ENCODE results near the gene ZNF823.

GRCh38 chr19:11674067-11674492 is 64.7 kb downstream of the ZNF823 start:
- TF ChIP-seq TEAD4 (IDR thresholded peaks at IDR 0.05) (no peak), CEBPB (IDR thresholded peaks at IDR 0.05) (no peak), RAD21 (IDR thresholded peaks at IDR 0.05; ENCODE audit: low read depth) (no peak), EP300 (IDR thresholded peaks at IDR 0.05; ENCODE audit: borderline replicate concordance) (no peak), YY1 (IDR thresholded peaks at IDR 0.05; ENCODE audit: low read depth) (no peak), EGR1 (IDR thresholded peaks at IDR 0.05) (no peak), NFIC (IDR thresholded peaks at IDR 0.05) (no peak), FOXM1 (IDR thresholded peaks at IDR 0.05; ENCODE audit: borderline replicate concordance, low read depth) (no peak), TCF12 (IDR thresholded peaks at IDR 0.05; ENCODE audit: low read depth) (no peak)
- TF ChIP-seq, protein P1, sequence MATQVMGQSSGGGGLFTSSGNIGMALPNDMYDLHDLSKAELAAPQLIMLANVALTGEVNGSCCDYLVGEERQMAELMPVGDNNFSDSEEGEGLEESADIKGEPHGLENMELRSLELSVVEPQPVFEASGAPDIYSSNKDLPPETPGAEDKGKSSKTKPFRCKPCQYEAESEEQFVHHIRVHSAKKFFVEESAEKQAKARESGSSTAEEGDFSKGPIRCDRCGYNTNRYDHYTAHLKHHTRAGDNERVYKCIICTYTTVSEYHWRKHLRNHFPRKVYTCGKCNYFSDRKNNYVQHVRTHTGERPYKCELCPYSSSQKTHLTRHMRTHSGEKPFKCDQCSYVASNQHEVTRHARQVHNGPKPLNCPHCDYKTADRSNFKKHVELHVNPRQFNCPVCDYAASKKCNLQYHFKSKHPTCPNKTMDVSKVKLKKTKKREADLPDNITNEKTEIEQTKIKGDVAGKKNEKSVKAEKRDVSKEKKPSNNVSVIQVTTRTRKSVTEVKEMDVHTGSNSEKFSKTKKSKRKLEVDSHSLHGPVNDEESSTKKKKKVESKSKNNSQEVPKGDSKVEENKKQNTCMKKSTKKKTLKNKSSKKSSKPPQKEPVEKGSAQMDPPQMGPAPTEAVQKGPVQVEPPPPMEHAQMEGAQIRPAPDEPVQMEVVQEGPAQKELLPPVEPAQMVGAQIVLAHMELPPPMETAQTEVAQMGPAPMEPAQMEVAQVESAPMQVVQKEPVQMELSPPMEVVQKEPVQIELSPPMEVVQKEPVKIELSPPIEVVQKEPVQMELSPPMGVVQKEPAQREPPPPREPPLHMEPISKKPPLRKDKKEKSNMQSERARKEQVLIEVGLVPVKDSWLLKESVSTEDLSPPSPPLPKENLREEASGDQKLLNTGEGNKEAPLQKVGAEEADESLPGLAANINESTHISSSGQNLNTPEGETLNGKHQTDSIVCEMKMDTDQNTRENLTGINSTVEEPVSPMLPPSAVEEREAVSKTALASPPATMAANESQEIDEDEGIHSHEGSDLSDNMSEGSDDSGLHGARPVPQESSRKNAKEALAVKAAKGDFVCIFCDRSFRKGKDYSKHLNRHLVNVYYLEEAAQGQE (IDR thresholded peaks at IDR 0.05; ENCODE audit: low read depth) = no peak
- TF ChIP-seq, protein P2, sequence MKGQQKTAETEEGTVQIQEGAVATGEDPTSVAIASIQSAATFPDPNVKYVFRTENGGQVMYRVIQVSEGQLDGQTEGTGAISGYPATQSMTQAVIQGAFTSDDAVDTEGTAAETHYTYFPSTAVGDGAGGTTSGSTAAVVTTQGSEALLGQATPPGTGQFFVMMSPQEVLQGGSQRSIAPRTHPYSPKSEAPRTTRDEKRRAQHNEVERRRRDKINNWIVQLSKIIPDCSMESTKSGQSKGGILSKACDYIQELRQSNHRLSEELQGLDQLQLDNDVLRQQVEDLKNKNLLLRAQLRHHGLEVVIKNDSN (IDR thresholded peaks at IDR 0.05) = no peak
- TF ChIP-seq, protein P3, sequence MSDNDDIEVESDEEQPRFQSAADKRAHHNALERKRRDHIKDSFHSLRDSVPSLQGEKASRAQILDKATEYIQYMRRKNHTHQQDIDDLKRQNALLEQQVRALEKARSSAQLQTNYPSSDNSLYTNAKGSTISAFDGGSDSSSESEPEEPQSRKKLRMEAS (IDR thresholded peaks at IDR 0.05) = no peak
